T-helper 1 cell (primary cell): ENCODE results near the gene LBP.
"Not testable (repeated sequence)": the region's sequence is repeated elsewhere in the genome, so short reads cannot be mapped to it uniquely, and the experiment has no call there.

Experiments
- DNase-seq, 5 donors: peaks; one replicate each; pipeline ENCODE4 v3.0.0-alpha.2; 2012 to 2020

The LBP gene

GRCh38 chr20:38321959-38322598, 24.2 kb upstream of the LBP start:
- no peak for DNase-seq

GRCh38 chr20:38324159-38324558, 22.1 kb upstream of the LBP start:
- DNase-seq: no peak

- no peak for DNase-seq
Observed at GRCh38 chr20:38325167-38325566, 21.1 kb upstream of the LBP start.

- DNase-seq: no peak
Observed at GRCh38 chr20:38325905-38326304, 20.4 kb upstream of the LBP start.

GRCh38 chr20:38326309-38326708, 20.0 kb upstream of the LBP start:
- DNase-seq: no peak

- DNase-seq: no peak
Observed at GRCh38 chr20:38330638-38331037, 15.6 kb upstream of the LBP start.

GRCh38 chr20:38331245-38331644, 15.0 kb upstream of the LBP start:
- no peak for DNase-seq

- no peak for DNase-seq
Observed at GRCh38 chr20:38331814-38332213, 14.5 kb upstream of the LBP start.

GRCh38 chr20:38334016-38334415, 12.3 kb upstream of the LBP start:
- DNase-seq: no peak

- DNase-seq: no peak
Observed at GRCh38 chr20:38336726-38337125, 9.6 kb upstream of the LBP start.

GRCh38 chr20:38337561-38338140, 8.6 kb upstream of the LBP start:
- DNase-seq: no peak

- DNase-seq: no peak
Observed at GRCh38 chr20:38338849-38339520, 7.3 kb upstream of the LBP start.

GRCh38 chr20:38339521-38339896, 6.8 kb upstream of the LBP start:
- DNase-seq: not testable (repeated sequence)

- DNase-seq: no peak
Observed at GRCh38 chr20:38339997-38340396, 6.3 kb upstream of the LBP start.

- no peak for DNase-seq
Observed at GRCh38 chr20:38340693-38341092, 5.6 kb upstream of the LBP start.

GRCh38 chr20:38342216-38342615, 4.1 kb upstream of the LBP start:
- no peak for DNase-seq

GRCh38 chr20:38342713-38343310, 3.5 kb upstream of the LBP start:
- no peak for DNase-seq

- no peak for DNase-seq
Observed at GRCh38 chr20:38343311-38344106, 2.8 kb upstream of the LBP start.

GRCh38 chr20:38344107-38344701, 2.1 kb upstream of the LBP start:
- DNase-seq: no peak

- DNase-seq: no peak
Observed at GRCh38 chr20:38345643-38346042, 639 bp upstream of the LBP start.

- DNase-seq: no peak
Observed at GRCh38 chr20:38346741-38347140, 459 bp downstream of the LBP start.

GRCh38 chr20:38349856-38350255, 3.6 kb downstream of the LBP start:
- DNase-seq: no peak
